Endodermal cell (in vitro differentiated cells): ENCODE data around the gene CCDC51. TPM values are rescaled to one million over a fixed set of nuclear protein-coding genes. Genes with fewer than 3 reads are reported as not detected.
A peak's percentile ranks its signal among the peaks of the same experiment; 100 is the strongest.

Experiments
- DNase-seq: peaks from one replicate; pipeline ENCODE4 v3.0.0-alpha.2; 2017
- H3K27ac ChIP-seq: 2 replicates; pipeline ENCODE4 v1.5.1; 2013; ENCODE audit warnings: mild to moderate bottlenecking, low read depth, low read length, moderate library complexity
- H3K27me3 ChIP-seq: 2 replicates; pipeline ENCODE4 v1.6.1; 2013; ENCODE audit warnings: mild to moderate bottlenecking, low read length, moderate library complexity; ENCODE audit not compliant: insufficient read depth, control insufficient read depth, poor library complexity, severe bottlenecking
- H3K36me3 ChIP-seq: 2 replicates; pipeline ENCODE4 v1.7.0; 2013; ENCODE audit warnings: mild to moderate bottlenecking, low read length, moderate library complexity; ENCODE audit not compliant: control insufficient read depth, insufficient read depth
- H3K4me1 ChIP-seq: one replicate; pipeline ENCODE4 v1.7.0; 2013; ENCODE audit warnings: low read length; ENCODE audit not compliant: control insufficient read depth, insufficient read depth
- H3K4me3 ChIP-seq: 2 replicates; pipeline ENCODE4 v1.5.1; 2013; ENCODE audit warnings: mild to moderate bottlenecking, low read length, moderate library complexity
- H3K9ac ChIP-seq: 2 replicates; pipeline ENCODE4 v1.6.1; 2013; ENCODE audit warnings: mild to moderate bottlenecking, low read length, moderate library complexity; ENCODE audit not compliant: poor library complexity, severe bottlenecking; ENCODE audit errors: extremely low read depth
- H3K9me3 ChIP-seq: 2 replicates; pipeline ENCODE4 v1.6.1; 2013; ENCODE audit warnings: mild to moderate bottlenecking, low read length, moderate library complexity; ENCODE audit not compliant: control insufficient read depth
- H3K27ac Mint-ChIP-seq: 2 replicates; pipeline ENCODE4 v1.8.0; 2020; ENCODE audit warnings: mixed read lengths
- H3K27me3 Mint-ChIP-seq: 2 replicates; pipeline ENCODE4 v1.8.0; 2021; ENCODE audit warnings: mild to moderate bottlenecking, mixed read lengths; ENCODE audit not compliant: insufficient read depth
- H3K36me3 Mint-ChIP-seq: 2 replicates; pipeline ENCODE4 v1.8.0; 2020; ENCODE audit warnings: low read depth, mixed read lengths
- H3K4me1 Mint-ChIP-seq: 2 replicates; pipeline ENCODE4 v1.8.0; 2020; ENCODE audit warnings: mixed read lengths
- H3K4me3 Mint-ChIP-seq: 2 replicates; pipeline ENCODE4 v1.8.0; 2020; ENCODE audit warnings: mild to moderate bottlenecking, moderate library complexity, mixed read lengths
- H3K9me3 Mint-ChIP-seq: 2 replicates; pipeline ENCODE4 v1.8.0; 2020; ENCODE audit warnings: mild to moderate bottlenecking, mixed read lengths
- CTCF ChIP-seq: fragments of 200-600 bp; sonication (generic); conservative IDR thresholded peaks from 2 replicates; pipeline ENCODE4 v1.5.0; 2021; ENCODE audit warnings: antibody characterized with exemption, mild to moderate bottlenecking
- WGBS, 2 experiments: methylation state at CpG; one replicate each; pipeline versions ENCODE4 v1.1.5 to v1.1.7; 2013; ENCODE audit warnings: missing lambda C conversion rate in 2 of 2, mixed read lengths in 1 of 2; ENCODE audit not compliant: insufficient coverage in 1 of 2, insufficient read length in 1 of 2; 5-methylcytosine and 5-hydroxymethylcytosine counted together
- total RNA-seq, 2 donors: library from RNA; stranded (reverse); fragmentation: NEBNext Ultra II Directional in 1 of 2; extraction: Animal tissue kit (Norgen Biotek cat#: 25700) in 1 of 2; gene quantifications; 2 replicates in 1 of 2; 3 replicates in 1 of 2; pipeline ENCODE4 v1.2.1, GENCODE V29; 2021

The CCDC51 gene
- total RNA-seq, 2 donors from 2014 or later = 14.5 to 14.6 TPM

- Mint-ChIP-seq H3K36me3 (peaks cover 83% of the 10 kb centered on the region), H3K4me3 (no peak overlapping the region), H3K9me3 (no peaks in the 10 kb centered on the region), H3K27me3 (no peaks in the 10 kb centered on the region), H3K27ac (no peak overlapping the region), H3K4me1 (no peaks in the 10 kb centered on the region)
- no peaks in the 10 kb centered on the region for H3K9me3 ChIP-seq
- WGBS, 2 experiments = 96 to 97% methylated on average over 8 to 11 of the region's 11 CpGs
- peak; percentile 34 for DNase-seq
- H3K4me1 ChIP-seq = no peaks in the 10 kb centered on the region
- H3K4me3 ChIP-seq = no peak overlapping the region
- H3K9ac ChIP-seq = no peak overlapping the region
- no peaks in the 10 kb centered on the region for H3K27me3 ChIP-seq
- peaks cover 84% of the 10 kb centered on the region for H3K36me3 ChIP-seq
- TF ChIP-seq CTCF = no peak
- no peak overlapping the region for H3K27ac ChIP-seq
Measured at GRCh38 chr3:48411606-48412374, 28.1 kb downstream of the CCDC51 start.

- Histone ChIP-seq H3K4me3 (no peak overlapping the region), H3K9ac (no peak overlapping the region), H3K4me1 (no peaks in the 10 kb centered on the region), H3K36me3 (peaks cover 83% of the 10 kb centered on the region), H3K9me3 (no peaks in the 10 kb centered on the region), H3K27ac (no peak overlapping the region), H3K27me3 (no peaks in the 10 kb centered on the region)
- TF ChIP-seq CTCF = no peak
- Mint-ChIP-seq H3K27me3 (no peaks in the 10 kb centered on the region), H3K9me3 (no peaks in the 10 kb centered on the region), H3K4me3 (no peak overlapping the region), H3K36me3 (peaks cover 85% of the 10 kb centered on the region), H3K4me1 (no peaks in the 10 kb centered on the region), H3K27ac (no peak overlapping the region)
- 94 to 98% methylated on average over 7 to 9 of the region's 9 CpGs for WGBS, 2 experiments
- DNase-seq = peak; percentile 33
Measured at GRCh38 chr3:48411041-48411588, 28.8 kb downstream of the CCDC51 start.

GRCh38 chr3:48410205-48411040, 29.5 kb downstream of the CCDC51 start:
- H3K4me3 ChIP-seq = no peak overlapping the region
- peaks cover 87% of the 10 kb centered on the region for H3K36me3 ChIP-seq
- no peaks in the 10 kb centered on the region for H3K9me3 Mint-ChIP-seq
- no peaks in the 10 kb centered on the region for H3K27me3 Mint-ChIP-seq
- H3K9ac ChIP-seq = no peak overlapping the region
- H3K4me1 ChIP-seq = no peaks in the 10 kb centered on the region
- no peak for TF ChIP-seq CTCF
- 94 to 95% methylated on average over 12 to 16 of the region's 16 CpGs for WGBS, 2 experiments
- H3K27ac Mint-ChIP-seq = no peak overlapping the region
- no peak overlapping the region for H3K27ac ChIP-seq
- no peaks in the 10 kb centered on the region for H3K27me3 ChIP-seq
- H3K36me3 Mint-ChIP-seq = peaks cover 84% of the 10 kb centered on the region
- H3K4me3 Mint-ChIP-seq = no peak overlapping the region
- peak; percentile 24 for DNase-seq
- H3K4me1 Mint-ChIP-seq = no peaks in the 10 kb centered on the region
- no peaks in the 10 kb centered on the region for H3K9me3 ChIP-seq
